HG03196 (cell line): ENCODE measurements around the gene C7orf33.
A peak's percentile ranks its signal among the peaks of the same experiment; 100 is the strongest.
"Not testable (repeated sequence)": the region's sequence is repeated elsewhere in the genome, so short reads cannot be mapped to it uniquely, and the experiment has no call there.

Experiments used
- ATAC-seq: cut with Tn5 transposase; IDR thresholded peaks from one replicate; pipeline ENCODE4 v1.9.1; 2021; ENCODE audit not compliant: unreplicated experiment

The C7orf33 gene

GRCh38 chr7:148590471-148590870 lies at the start of gene C7orf33:
Gene C7orf33, plus strand, starts transcription at chr7:148590766. Its CDS starts 160 bp downstream, at chr7:148590926.
- ATAC-seq, result no peak

DNA sequence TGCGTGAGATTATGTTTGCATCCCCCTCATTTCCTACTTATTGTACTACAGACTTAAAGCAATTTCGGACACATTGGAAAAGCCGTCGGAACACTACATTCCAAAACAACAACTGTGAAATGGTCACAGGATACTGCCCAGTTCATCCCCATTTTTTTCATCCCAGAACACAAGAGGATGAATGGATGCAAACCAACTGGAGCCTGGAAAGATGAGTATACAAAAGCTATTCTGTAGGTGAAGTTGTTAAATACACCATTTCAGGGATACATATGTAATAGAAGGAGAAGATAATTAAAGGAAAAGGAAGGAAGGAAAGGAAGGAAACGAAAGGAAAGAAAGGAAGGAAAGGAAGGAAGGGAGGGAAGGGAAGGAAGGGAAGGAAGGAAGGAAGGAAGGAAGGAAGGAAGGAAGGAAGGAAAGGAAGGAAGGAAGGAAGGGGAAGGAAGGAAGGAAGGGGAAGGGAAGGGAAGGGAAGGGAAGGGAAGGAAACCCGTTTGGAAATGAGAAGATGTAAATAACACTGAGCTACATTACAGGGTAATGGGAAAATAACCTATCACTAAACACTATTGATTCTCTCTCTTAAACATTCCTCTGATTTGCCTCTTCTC lies 48.6 kb upstream of the C7orf33 start:
- no peak for ATAC-seq

GRCh38 chr7:148543302-148543701 lies 47.3 kb upstream of the C7orf33 start:
- no peak for ATAC-seq

DNA sequence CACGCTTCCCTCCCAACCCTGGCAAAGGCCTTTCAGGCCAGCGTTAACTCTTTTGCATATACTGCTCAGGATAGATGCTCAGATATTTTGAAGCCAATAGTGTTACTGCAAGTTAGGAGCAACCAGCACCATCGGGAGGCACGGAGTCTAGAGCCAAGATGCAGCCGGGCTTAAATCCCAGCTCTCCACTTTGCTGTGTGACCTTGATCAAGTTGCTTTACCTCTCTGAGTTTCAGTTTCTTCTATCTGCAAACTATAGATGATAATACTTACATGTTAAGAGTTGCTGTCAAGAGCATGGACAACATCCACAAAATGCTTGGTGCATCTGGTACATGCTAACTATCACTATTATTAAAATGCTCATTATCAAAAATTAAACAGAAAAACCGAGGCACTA lies 45.4 kb upstream of the C7orf33 start:
- no peak for ATAC-seq

- no peak for ATAC-seq
These were observed 44.6 kb upstream of the C7orf33 start for GRCh38 chr7:148545932-148546331.

DNA sequence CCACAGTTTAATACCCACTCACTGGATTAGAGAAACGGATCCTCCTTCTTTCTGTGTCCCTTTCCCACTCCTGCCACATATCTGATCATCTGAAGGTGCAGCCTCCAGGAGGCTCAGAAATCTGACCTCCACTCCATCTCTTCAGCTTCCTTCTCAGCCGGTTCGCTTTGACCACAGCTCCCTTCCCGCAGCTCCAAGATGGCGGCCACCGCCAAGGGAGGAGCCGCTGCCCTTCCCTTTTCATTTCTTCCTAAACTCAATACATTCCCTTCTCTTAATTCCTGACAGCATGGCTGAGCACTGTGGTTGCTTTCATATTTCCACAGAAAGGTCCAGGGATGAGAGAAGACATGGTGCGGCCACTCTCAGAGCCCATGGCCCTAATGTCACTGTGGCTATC lies 43.7 kb upstream of the C7orf33 start:
- no peak for ATAC-seq

DNA sequence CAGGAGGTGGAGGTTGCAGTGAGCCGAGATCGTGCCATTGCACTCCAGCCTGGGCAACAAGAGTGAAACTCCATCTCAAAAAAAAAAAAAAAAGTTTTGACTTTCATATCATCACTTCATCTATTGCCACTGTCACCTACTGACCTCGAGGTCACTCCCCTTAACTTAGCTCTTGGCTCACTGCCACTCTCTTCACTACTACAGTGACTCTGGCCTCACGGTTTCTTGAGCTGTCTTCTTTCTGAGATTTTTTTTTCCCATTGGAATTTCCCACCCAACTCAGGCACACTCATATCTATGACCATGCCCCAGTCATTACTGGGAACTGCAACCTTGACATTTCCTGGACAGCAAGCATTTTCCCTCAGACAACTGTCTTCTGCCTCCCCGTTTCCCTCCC lies 42.6 kb upstream of the C7orf33 start:
- no peak for ATAC-seq

DNA sequence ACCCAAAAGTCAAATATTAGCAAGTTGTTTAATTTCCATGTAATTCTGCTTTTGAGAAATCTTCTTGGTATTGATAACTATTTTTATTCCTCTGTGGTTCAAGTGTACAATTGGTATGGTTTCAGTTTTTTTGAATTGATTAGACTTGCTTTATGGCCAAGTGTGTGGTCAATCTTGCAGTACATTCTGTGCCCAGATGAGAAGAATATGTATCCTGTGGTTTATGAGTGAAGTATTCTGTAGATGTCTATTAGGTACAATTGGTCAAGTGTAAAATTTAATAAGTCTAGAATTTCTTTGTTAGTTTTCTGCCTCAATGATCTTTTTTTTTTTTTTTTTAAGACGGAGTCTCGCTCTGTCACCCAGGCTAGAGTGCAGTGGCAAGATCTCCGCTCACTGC lies 36.6 kb upstream of the C7orf33 start:
- no peak for ATAC-seq

GRCh38 chr7:148556892-148557291 lies 33.7 kb upstream of the C7orf33 start:
- no peak for ATAC-seq

DNA sequence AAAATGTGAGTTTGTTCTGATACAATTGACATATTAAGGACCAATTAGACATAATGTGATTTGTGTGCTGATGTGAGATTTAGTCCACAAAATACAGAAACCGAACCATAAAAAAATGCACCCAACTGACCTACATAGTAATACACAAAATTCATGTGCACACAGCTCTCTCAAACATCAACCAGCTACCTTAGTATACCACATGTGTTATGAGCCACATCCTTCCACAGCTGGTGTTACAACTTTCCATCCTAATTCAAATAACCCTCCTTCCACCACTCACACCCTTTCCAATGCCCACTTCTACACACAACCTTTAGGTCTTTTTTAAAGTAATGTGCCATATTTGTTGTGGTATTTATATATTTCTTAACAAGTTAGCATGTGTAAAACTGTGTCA lies 31.7 kb upstream of the C7orf33 start:
- no peak for ATAC-seq

GRCh38 chr7:148561099-148561498 lies 29.5 kb upstream of the C7orf33 start:
- no peak for ATAC-seq

DNA sequence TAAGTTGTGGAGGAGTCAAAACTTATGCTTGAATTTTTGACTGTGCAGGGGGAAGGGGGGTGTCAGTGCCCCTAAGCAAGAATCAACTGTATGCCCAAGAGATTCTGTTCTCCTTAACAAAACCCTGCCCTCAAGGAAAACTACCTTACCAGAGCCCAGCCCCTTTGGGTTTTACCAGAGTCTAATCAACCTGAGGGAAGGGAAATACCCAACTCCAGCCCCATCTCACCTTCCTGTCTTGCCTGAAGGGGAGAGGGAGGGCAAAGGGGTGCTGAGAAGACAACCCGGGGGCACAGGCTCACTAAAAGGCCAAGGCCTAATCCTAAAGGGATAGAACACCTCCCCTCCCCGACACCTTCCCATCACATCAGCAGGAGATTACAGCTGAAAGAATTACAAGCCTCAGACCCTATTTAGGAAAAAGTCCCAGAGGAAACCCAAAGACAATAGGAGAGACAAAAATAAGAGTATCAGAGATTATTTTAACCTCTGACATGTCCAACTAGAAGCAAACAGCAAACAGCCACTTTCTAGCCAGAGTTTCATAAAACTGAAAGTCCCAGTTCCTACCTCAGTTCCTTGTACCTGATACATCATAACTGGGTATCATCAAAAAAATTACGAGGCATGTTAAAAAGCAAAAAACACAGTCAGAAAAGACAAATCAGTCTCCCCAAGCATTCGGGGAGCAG lies 26.8 kb upstream of the C7orf33 start:
- ATAC-seq, result peak; percentile 19

DNA sequence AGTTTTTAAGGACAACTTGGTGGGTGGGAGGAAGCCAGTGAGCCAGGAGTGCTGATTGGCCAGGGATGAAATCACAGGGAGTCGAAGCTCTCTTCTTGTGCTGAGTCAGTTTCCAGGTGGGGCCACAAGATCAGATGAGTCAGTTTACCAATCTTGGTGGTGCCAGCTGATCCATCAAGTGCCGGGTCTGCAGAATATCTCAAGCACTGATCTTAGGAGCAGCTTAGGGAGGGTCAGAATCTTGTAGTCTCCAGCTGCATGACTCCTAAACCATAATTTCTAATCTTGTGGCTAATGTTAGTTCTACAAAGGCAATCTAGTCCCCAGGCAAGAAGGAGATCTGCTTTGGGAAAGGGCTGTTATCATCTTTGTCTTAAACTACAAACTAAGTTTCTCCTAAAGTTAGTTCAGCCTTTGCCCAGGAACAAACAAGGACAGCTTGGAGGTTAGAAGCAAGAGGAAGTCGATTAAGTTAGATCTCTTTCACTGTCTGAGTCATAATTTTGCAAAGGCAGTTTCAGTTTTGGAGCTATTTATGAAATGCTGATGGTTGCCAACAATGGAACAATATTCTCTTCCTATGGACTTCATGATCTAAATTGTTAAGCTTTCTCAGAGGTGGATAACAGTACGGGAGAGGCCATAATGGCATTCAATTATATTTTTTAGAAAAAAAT lies 26.2 kb upstream of the C7orf33 start:
- ATAC-seq, result peak; percentile 88

GRCh38 chr7:148566736-148567135 lies 23.8 kb upstream of the C7orf33 start:
- no peak for ATAC-seq

DNA sequence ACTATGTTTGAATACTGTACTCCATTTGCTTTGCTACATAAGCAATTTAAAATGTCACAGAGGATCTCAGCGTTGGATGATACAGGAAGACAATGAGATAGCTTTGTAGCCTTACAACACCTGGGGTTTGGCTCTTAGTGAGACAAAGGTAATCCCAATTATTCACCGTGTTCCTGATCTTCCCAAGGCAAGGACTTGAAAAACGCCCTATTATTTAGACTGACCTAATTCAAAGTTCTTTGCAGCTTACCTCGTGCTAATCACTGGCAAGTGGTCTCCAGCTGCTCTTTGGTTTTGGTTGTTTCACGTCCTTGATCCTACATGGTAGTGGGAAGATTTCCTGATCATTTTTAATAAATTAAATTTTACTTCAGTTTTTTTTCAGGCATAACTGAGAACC lies 23.0 kb upstream of the C7orf33 start:
- ATAC-seq, result no peak

DNA sequence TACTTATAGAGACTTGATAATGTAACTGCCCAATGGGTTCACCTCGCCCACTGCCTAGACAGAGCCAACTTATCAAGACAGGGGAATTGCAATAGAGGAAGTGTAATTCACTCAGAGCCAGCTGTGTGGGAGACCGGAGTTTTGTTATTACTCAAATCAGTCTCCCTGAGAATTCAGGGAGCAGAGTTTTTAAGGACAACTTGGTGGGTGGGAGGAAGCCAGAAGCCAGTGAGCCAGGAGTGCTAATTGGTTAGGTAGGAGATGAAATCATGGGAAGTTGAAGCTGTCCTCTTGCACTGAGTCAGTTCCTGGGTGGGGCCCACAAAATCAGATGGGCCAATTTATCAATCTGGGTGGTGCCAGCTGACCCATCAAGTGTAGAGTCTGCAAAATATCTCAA lies 20.1 kb upstream of the C7orf33 start:
- no peak for ATAC-seq

DNA sequence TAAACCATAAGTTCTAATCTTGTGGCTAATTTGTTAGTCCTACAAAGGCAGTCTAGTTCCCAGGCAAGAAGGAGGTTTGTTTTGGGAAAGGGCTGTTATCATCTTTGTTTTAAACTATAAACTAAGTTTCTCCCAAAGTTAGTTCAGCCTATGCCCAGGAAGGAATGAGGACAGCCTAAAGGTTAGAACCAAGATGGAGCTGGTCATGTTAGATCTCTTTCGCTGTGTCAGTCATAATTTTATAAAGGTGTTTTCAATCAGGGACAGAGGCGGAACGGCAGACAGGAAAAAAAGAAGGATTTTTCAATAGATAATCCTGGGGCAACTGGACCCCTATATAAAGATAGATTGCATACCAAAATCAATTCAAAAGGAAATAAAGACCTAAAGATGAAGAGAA lies 19.6 kb upstream of the C7orf33 start:
- ATAC-seq, result not testable (repeated sequence)

DNA sequence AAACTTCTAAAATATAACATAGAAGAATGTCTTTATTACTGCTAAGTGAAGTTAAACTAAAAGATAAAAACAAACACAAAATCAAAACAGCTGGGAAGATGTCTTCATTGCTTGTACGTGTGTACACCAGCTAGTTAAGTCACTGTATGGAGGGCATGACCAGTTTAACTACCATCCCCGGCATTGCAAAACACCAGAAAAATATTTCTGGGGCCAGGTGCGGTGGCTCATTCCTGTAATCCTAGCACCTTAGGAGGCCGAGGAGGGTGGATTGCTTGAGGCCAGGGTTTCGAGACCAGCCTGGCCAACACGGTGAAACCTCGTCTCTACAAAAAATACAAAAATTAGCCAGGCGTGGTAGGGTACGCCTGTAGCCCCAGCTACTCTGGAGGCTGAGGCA lies 19.2 kb upstream of the C7orf33 start:
- ATAC-seq, result no peak

DNA sequence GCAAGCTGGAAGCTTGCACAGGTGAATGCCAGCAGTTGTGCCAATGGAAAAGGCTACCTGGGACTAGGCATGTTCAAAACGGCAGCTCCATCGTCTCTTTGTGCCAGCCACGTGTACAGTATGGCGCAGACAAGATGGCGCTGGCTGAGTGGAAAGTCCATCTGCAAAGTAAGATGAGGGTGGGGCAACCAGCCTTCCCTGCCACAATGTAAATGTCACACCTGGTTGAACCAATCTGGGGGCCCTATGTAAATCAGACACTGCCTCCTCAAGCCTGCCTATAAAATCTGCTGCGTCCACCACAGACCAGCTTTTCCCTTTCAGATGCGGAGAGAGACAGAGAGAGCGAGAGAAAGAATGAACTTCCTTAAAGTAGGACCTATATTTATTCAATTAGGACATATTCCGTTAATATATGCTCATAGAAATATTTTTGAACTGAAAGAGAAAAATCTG lies 18.5 kb upstream of the C7orf33 start:
- no peak for ATAC-seq

DNA sequence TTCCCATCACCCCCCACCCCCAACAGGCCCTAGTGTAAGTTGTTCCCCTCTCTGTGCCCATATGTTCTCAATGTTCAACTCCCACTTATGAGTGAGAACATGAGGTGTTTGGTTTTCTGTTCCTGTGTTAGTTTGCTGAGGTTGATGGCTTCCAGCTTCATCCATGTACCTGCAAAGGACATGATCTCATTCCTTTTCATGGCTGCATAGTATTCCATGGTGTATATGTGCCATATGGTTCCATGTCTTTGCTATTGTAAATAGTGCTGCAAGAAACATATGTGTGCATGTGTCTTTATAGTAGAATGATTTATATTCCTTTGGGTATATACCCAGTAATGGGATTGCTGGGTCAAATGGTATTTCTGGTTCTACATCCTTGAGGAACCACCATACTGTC lies 17.0 kb upstream of the C7orf33 start:
- ATAC-seq, result not testable (repeated sequence)

DNA sequence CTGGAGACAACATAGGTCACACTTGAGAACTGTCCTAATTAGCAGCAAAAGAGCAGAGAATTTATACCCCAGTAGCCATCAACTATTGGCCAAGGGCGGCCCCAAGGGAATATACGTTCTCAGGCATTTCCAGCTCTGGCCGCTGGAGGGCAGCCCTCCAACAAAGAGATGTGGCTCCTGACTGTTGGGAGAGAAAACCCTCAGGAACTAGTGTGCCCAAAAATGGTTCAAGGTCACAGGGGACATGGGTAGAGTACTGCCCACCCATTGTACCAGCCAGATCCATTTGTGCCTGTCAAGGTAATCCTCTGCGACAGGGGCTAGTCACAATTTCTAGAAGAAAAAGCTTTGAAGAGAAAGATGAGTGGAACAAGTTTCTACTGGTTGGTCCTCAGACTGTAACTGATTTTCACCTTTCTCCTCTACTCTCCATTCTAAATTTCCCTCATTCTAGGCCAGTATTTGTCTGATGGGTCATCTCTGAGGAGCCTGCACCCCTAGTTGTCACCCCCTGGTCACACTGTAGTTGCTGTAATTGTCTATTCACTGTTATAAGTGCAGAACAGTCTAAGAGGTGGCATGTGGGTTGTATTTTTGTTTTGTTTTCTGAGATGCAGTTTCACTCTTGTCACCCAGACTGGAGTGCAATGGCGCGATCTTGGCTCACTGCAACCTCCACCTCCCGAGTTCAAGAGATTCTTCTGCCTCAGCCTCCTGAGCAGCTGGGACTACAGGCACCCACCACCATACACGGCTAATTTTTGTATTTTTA lies 14.7 kb upstream of the C7orf33 start:
- peak; percentile 78 for ATAC-seq
